ENCODE data around the gene UBTD2. TPM values are rescaled to one million over a fixed set of nuclear protein-coding genes. Genes with fewer than 3 reads are reported as not detected.

UBTD2 gene
- total RNA-seq, 2 experiments from 2014 or later: 4.6 to 4.9 TPM

- Mint-ChIP-seq H3K27ac (no peak overlapping the region), H3K9me3 (no peaks in the 10 kb centered on the region), H3K36me3 (no peaks in the 10 kb centered on the region), H3K27me3 (no peaks in the 10 kb centered on the region), H3K4me1 (ENCODE audit: low read depth) (peaks cover 26% of the 10 kb centered on the region), H3K4me3 (peak overlapping the region; percentile 12)
- intact Hi-C loops (cut with micrococcal nuclease): no loop called here
- ChIA-PET CTCF (interaction anchor here (0.7 to 2.0 kb wide), 7 partner anchors 8 to 226 kb away, joined by 3 to 10 read pairs (median 3); partner anchors contain the start of gene STK10), POLR2A (interaction anchor here (0.6 kb wide), 1 partner anchor 108 kb away, joined by 3 read pairs; no protein-coding TSS in a partner anchor)
- no peak for DNase-seq
These were observed 1.9 kb upstream of the UBTD2 start for GRCh38 chr5:172285226-172286143.

- DNase-seq: no peak
- Mint-ChIP-seq H3K36me3 (no peaks in the 10 kb centered on the region), H3K4me1 (ENCODE audit: low read depth) (peaks cover 26% of the 10 kb centered on the region), H3K27ac (no peak overlapping the region), H3K4me3 (peak overlapping the region; percentile 75), H3K27me3 (no peaks in the 10 kb centered on the region), H3K9me3 (no peaks in the 10 kb centered on the region)
- ChIA-PET CTCF (interaction anchor here (0.7 to 2.0 kb wide), 6 partner anchors 9 to 225 kb away, joined by 3 to 10 read pairs (median 4); partner anchors contain the start of gene STK10), POLR2A (no interaction called here)
- intact Hi-C loops (cut with micrococcal nuclease): loop anchor here (1.0 to 5.0 kb wide), 4 partner anchors 9 to 897 kb away; partner anchors contain the start of genes FBXW11, NPM1 and STK10
These were observed 1.0 kb upstream of the UBTD2 start for GRCh38 chr5:172284611-172284980.

GRCh38 chr5:172283862-172284610, 472 bp upstream of the UBTD2 start:
- ChIA-PET POLR2A (interaction anchor here (0.5 to 1.4 kb wide), 3 partner anchors 59 to 277 kb away, joined by 3 to 9 read pairs (median 7); partner anchors contain the start of gene FBXW11), CTCF (interaction anchor here (0.7 to 5.2 kb wide), 8 partner anchors 8 to 213 kb away, joined by 3 to 67 read pairs (median 7); partner anchors contain the start of gene STK10)
- Mint-ChIP-seq H3K9me3 (no peaks in the 10 kb centered on the region), H3K4me1 (ENCODE audit: low read depth) (peaks cover 26% of the 10 kb centered on the region), H3K4me3 (peak overlapping the region; percentile 75), H3K27me3 (no peaks in the 10 kb centered on the region), H3K27ac (no peak overlapping the region), H3K36me3 (no peaks in the 10 kb centered on the region)
- peak; percentile 82 for DNase-seq
- intact Hi-C loops (cut with micrococcal nuclease): loop anchor here (1.0 to 5.0 kb wide), 6 partner anchors 9 to 897 kb away; partner anchors contain the start of genes FBXW11, NPM1 and STK10

- Mint-ChIP-seq H3K27ac (no peak overlapping the region), H3K9me3 (no peaks in the 10 kb centered on the region), H3K4me1 (ENCODE audit: low read depth) (peaks cover 33% of the 10 kb centered on the region), H3K36me3 (peaks cover 2% of the 10 kb centered on the region), H3K4me3 (peak overlapping the region; percentile 79), H3K27me3 (no peaks in the 10 kb centered on the region)
- ChIA-PET CTCF (interaction anchor here (0.6 to 5.2 kb wide), 25 partner anchors 9 to 390 kb away, joined by 3 to 67 read pairs (median 5); partner anchors contain the start of gene STK10), POLR2A (interaction anchor here (0.9 to 1.4 kb wide), 5 partner anchors 57 to 276 kb away, joined by 3 to 9 read pairs (median 4); partner anchors contain the start of gene FBXW11)
- intact Hi-C loops (cut with micrococcal nuclease): loop anchor here (2.0 to 5.0 kb wide), 4 partner anchors 58 to 895 kb away; partner anchors contain the start of genes FBXW11 and NPM1
- no peak for DNase-seq
These were observed 1.1 kb downstream of the UBTD2 start for GRCh38 chr5:172282272-172283019.

GRCh38 chr5:172281346-172281745, 2.2 kb downstream of the UBTD2 start:
- Mint-ChIP-seq H3K9me3 (no peaks in the 10 kb centered on the region), H3K27me3 (no peaks in the 10 kb centered on the region), H3K4me1 (ENCODE audit: low read depth) (peaks cover 37% of the 10 kb centered on the region), H3K27ac (no peak overlapping the region), H3K4me3 (no peak overlapping the region), H3K36me3 (peaks cover 2% of the 10 kb centered on the region)
- intact Hi-C loops (cut with micrococcal nuclease): loop anchor here (5.0 kb wide), 2 partner anchors 274 to 894 kb away; partner anchors contain the start of genes FBXW11 and NPM1
- no peak for DNase-seq
- POLR2A ChIA-PET: interaction anchor here (0.9 kb wide), 1 partner anchor 93 kb away, joined by 3 read pairs; no protein-coding TSS in a partner anchor
- CTCF ChIA-PET: interaction anchor here (1.0 to 5.2 kb wide), 5 partner anchors 12 to 218 kb away, joined by 3 to 67 read pairs (median 4); partner anchors contain the start of gene STK10

GRCh38 chr5:172280929-172281328, 2.6 kb downstream of the UBTD2 start:
- ChIA-PET CTCF (interaction anchor here (1.0 to 5.2 kb wide), 3 partner anchors 12 to 169 kb away, joined by 4 to 67 read pairs (median 6); partner anchors contain the start of gene STK10), POLR2A (interaction anchor here (0.7 kb wide), 1 partner anchor 41 kb away, joined by 4 read pairs; no protein-coding TSS in a partner anchor)
- intact Hi-C loops (cut with micrococcal nuclease): loop anchor here (5.0 kb wide), 2 partner anchors 274 to 894 kb away; partner anchors contain the start of genes FBXW11 and NPM1
- no peaks in the 10 kb centered on the region for H3K27me3 Mint-ChIP-seq
- peaks cover 41% of the 10 kb centered on the region for H3K4me1 Mint-ChIP-seq (ENCODE audit: low read depth)
- H3K27ac Mint-ChIP-seq: no peak overlapping the region
- H3K9me3 Mint-ChIP-seq: no peaks in the 10 kb centered on the region
- H3K36me3 Mint-ChIP-seq: peaks cover 2% of the 10 kb centered on the region
- DNase-seq: no peak
- no peak overlapping the region for H3K4me3 Mint-ChIP-seq

- intact Hi-C loops (cut with micrococcal nuclease): loop anchor here (5.0 kb wide), 2 partner anchors 273 to 893 kb away; partner anchors contain the start of genes FBXW11 and NPM1
- ChIA-PET CTCF (interaction anchor here (1.0 to 5.2 kb wide), 4 partner anchors 13 to 492 kb away, joined by 3 to 67 read pairs (median 5); partner anchors contain the start of gene STK10), POLR2A (interaction anchor here (0.7 kb wide), 1 partner anchor 40 kb away, joined by 4 read pairs; no protein-coding TSS in a partner anchor)
- Mint-ChIP-seq H3K4me3 (no peak overlapping the region), H3K27me3 (no peaks in the 10 kb centered on the region), H3K36me3 (peaks cover 2% of the 10 kb centered on the region), H3K4me1 (ENCODE audit: low read depth) (peaks cover 47% of the 10 kb centered on the region), H3K9me3 (no peaks in the 10 kb centered on the region), H3K27ac (no peak overlapping the region)
- DNase-seq: no peak
These were observed 3.2 kb downstream of the UBTD2 start for GRCh38 chr5:172280317-172280716.

- DNase-seq: no peak
- no peak overlapping the region for H3K4me3 Mint-ChIP-seq
- H3K27ac Mint-ChIP-seq: no peak overlapping the region
- POLR2A ChIA-PET: no interaction called here
- no peaks in the 10 kb centered on the region for H3K27me3 Mint-ChIP-seq
- H3K9me3 Mint-ChIP-seq: peaks cover 5% of the 10 kb centered on the region
- peaks cover 52% of the 10 kb centered on the region for H3K4me1 Mint-ChIP-seq (ENCODE audit: low read depth)
- intact Hi-C loops (cut with micrococcal nuclease): loop anchor here (5.0 kb wide), 1 partner anchor 41 kb away; no protein-coding TSS in a partner anchor
- H3K36me3 Mint-ChIP-seq: peaks cover 7% of the 10 kb centered on the region
- CTCF ChIA-PET: no interaction called here
These were observed 5.2 kb downstream of the UBTD2 start for GRCh38 chr5:172278356-172278755.

GRCh38 chr5:172276214-172276613, 7.3 kb downstream of the UBTD2 start:
- DNase-seq: no peak
- Mint-ChIP-seq H3K36me3 (peaks cover 7% of the 10 kb centered on the region), H3K4me1 (ENCODE audit: low read depth) (peaks cover 44% of the 10 kb centered on the region), H3K4me3 (no peak overlapping the region), H3K27ac (no peak overlapping the region), H3K9me3 (peaks cover 5% of the 10 kb centered on the region), H3K27me3 (no peaks in the 10 kb centered on the region)
- intact Hi-C loops (cut with micrococcal nuclease): loop anchor here (5.0 kb wide), 1 partner anchor 39 kb away; no protein-coding TSS in a partner anchor
- POLR2A ChIA-PET: interaction anchor here (0.6 to 2.2 kb wide), 2 partner anchors 46 to 177 kb away, joined by 3 to 7 read pairs; no protein-coding TSS in a partner anchor
- CTCF ChIA-PET: interaction anchor here (1.0 to 1.3 kb wide), 3 partner anchors 17 to 87 kb away, joined by 3 to 5 read pairs (median 4); partner anchors contain the start of gene STK10

- H3K4me3 Mint-ChIP-seq: no peak overlapping the region
- peaks cover 5% of the 10 kb centered on the region for H3K9me3 Mint-ChIP-seq
- H3K36me3 Mint-ChIP-seq: peaks cover 7% of the 10 kb centered on the region
- H3K27ac Mint-ChIP-seq: peak overlapping the region; percentile 36
- ChIA-PET CTCF (interaction anchor here (0.7 to 1.3 kb wide), 2 partner anchors 87 to 167 kb away, joined by 3 read pairs; no protein-coding TSS in a partner anchor), POLR2A (interaction anchor here (2.2 kb wide), 1 partner anchor 45 kb away, joined by 7 read pairs; no protein-coding TSS in a partner anchor)
- intact Hi-C loops (cut with micrococcal nuclease): loop anchor here (1.0 to 5.0 kb wide), 6 partner anchors 9 to 368 kb away; no protein-coding TSS in a partner anchor
- no peaks in the 10 kb centered on the region for H3K27me3 Mint-ChIP-seq
- DNase-seq: peak; percentile 82
- H3K4me1 Mint-ChIP-seq (ENCODE audit: low read depth): peaks cover 42% of the 10 kb centered on the region
These were observed 8.4 kb downstream of the UBTD2 start for GRCh38 chr5:172274951-172275753.

Data from activated CD4-positive, alpha-beta memory T cell treated with anti-CD3 and anti-CD28 coated beads for 36 hours (primary cell).